Measurements from ENCODE around the gene ICAM4. TPM values are rescaled to one million over a fixed set of nuclear protein-coding genes. Genes with fewer than 3 reads are reported as not detected.
A peak's percentile ranks its signal among the peaks of the same experiment; 100 is the strongest.

The ICAM4 gene
- total RNA-seq, 3 donors from 2014 or later, result 0.24 to 0.32 TPM; not detected in 1

DNA sequence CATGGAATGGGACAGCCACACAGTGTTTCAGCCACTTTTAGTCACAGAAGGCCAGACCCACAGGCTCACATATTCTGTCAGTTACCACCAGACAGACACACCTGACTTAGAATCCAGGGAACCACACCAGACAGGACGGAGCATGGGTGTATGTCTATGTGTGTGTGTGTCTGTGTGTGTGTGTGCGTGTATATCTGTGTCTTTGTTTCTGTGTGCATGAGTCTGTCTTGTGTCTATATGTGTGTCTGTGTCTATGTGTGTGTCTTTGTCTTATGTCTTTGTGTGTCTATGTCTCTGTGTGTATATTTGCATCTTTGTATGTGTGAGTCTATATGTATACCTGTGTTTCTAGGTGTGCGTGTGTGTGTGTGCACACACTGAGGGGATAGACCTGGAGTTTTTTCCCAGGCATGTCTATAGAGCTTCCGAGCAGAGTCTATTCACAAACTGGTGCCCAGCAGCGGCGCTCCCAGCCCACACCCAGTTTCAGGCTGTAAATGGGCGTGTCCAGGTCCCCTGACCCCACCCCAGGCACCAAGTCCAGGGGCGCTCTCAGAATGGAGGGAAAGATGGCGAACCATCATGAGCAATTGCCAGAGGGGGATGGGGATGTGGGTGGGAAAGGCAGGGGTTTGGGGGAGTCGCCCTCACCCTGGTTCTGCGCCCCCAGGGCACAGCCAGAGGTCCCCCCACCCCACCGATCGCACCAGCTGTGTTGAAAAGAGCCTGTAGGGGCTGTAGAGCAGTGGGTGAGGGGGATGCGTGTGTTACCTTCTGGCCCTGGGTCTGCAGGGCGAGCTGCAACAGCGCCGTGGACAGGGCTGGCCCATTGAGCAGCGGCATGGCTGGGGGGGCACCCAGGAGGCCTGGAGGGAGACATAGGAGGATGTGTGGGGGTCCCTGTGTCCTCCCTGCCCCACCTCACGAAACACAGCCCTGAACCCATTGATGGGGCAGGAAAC lies 35.4 kb downstream of the ICAM4 start:
- intact Hi-C loops (cut with DNase I, micrococcal nuclease), result no loop called here
- TF ChIP-seq, protein P1, sequence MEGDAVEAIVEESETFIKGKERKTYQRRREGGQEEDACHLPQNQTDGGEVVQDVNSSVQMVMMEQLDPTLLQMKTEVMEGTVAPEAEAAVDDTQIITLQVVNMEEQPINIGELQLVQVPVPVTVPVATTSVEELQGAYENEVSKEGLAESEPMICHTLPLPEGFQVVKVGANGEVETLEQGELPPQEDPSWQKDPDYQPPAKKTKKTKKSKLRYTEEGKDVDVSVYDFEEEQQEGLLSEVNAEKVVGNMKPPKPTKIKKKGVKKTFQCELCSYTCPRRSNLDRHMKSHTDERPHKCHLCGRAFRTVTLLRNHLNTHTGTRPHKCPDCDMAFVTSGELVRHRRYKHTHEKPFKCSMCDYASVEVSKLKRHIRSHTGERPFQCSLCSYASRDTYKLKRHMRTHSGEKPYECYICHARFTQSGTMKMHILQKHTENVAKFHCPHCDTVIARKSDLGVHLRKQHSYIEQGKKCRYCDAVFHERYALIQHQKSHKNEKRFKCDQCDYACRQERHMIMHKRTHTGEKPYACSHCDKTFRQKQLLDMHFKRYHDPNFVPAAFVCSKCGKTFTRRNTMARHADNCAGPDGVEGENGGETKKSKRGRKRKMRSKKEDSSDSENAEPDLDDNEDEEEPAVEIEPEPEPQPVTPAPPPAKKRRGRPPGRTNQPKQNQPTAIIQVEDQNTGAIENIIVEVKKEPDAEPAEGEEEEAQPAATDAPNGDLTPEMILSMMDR (IDR thresholded peaks at IDR 0.05), result no peak
- DNase-seq, result peak; percentile 84 to 90 (median 87)
- Histone ChIP-seq H3K9me3 (no peaks in the 10 kb centered on the region), H3K4me1 (ENCODE audit: low read depth) (peaks cover 25% of the 10 kb centered on the region), H3K36me3 (ENCODE audit: low read depth) (peaks cover 13% of the 10 kb centered on the region), H3K4me3 (no peak overlapping the region)
- ATAC-seq, result peak; percentile 91

DNA sequence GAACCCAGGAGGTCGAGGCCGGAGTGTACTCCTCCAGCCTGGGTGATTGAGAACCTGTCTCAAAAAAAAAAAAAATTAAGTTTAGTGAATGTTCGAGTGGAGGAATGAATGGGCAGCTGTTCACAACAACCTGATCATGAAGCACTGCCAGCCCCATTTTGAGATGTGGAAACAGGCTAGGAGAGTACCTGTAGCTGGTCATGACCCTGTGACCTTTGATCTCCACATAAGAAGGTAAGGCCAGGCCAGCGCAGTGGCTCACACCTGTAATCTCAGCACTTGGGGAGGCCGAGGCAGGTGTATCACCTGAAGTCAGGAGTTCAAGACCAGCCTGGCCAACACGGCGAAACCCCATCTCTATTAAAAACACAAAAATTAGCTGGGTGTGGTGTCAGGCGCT lies 39.0 kb downstream of the ICAM4 start:
- no peak for DNase-seq
- H3K9me3 ChIP-seq, result no peaks in the 10 kb centered on the region
- peaks cover 25% of the 10 kb centered on the region for H3K4me1 ChIP-seq (ENCODE audit: low read depth)
- H3K4me3 ChIP-seq, result no peak overlapping the region
- intact Hi-C loops (cut with DNase I, micrococcal nuclease), result no loop called here
- peaks cover 17% of the 10 kb centered on the region for H3K36me3 ChIP-seq (ENCODE audit: low read depth)
- TF ChIP-seq, protein P1 (IDR thresholded peaks at IDR 0.05), result no peak
- ATAC-seq, result no peak

DNA sequence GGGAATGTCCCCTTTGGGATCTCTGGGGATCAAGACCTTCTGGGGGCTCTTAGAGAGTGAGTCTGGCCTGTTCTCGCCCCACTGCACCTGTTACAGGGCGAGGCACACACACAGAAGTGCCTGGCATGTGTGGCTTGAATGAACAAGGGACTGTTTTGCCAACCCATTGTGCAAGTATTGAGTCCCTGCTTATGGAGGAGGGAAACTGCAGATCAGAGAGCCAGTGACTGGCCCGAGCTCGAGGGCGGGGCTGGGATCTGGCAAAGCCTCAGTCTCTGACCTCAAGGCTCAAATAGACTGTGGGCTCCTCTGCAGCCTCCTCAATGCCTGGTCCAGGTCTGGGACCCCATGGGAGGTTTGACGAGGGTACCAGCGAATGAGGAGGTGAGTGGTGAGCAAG lies 41.0 kb downstream of the ICAM4 start:
- Histone ChIP-seq H3K4me3 (no peak overlapping the region), H3K4me1 (ENCODE audit: low read depth) (peaks cover 20% of the 10 kb centered on the region), H3K36me3 (ENCODE audit: low read depth) (peaks cover 17% of the 10 kb centered on the region), H3K9me3 (no peaks in the 10 kb centered on the region)
- TF ChIP-seq, protein P1 (IDR thresholded peaks at IDR 0.05), result no peak
- intact Hi-C loops (cut with DNase I, micrococcal nuclease), result no loop called here
- ATAC-seq (no peak), DNase-seq (no peak)

DNA sequence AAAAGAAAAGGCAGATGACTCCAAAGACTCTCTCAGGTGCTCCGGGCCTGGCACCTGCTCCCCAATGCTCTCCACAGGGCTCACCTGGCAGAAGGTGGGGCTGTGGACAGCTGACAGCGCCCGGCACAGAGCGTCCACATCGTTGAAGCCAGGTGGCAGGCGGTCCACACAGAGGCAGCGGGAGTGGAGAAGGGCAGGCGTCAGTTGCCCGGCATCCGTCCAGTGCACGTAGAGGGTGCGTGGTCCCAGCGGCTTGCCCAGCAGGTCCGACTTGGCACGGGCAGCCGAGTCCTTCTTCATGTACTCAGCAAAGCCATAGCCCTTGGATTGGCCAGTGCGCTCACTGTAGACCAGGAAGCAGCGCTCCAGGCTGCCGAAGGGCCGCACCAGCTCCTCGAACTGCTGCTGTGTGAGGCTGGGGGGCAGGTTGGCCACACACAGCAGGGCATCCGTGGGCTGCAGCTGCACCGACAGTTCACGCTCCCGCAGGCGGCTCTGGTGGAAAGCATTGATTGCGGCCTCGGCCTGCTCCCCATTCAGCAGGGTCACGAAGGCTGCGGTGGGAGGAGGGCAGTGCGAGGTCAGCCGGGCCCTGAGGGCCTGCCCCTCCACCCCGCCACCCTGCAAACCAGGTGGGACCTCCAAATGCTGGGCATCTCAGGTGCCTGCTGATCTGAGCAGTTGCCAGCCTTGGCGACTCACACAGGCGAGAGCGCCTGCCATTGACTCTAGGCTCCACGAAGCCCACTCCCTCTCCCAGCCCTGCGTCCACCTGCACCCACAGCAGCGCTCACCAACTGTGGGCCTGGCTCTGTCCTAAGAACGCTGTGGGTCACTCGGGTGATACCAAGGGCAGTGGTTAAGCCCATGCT lies 42.0 kb downstream of the ICAM4 start:
- ATAC-seq (no peak), DNase-seq (no peak)
- TF ChIP-seq, protein P1 (IDR thresholded peaks at IDR 0.05), result no peak
- intact Hi-C loops (cut with DNase I, micrococcal nuclease), result no loop called here
- H3K4me1 ChIP-seq (ENCODE audit: low read depth), result peaks cover 14% of the 10 kb centered on the region
- H3K9me3 ChIP-seq, result no peaks in the 10 kb centered on the region
- H3K36me3 ChIP-seq (ENCODE audit: low read depth), result peaks cover 17% of the 10 kb centered on the region
- H3K4me3 ChIP-seq, result no peak overlapping the region

DNA sequence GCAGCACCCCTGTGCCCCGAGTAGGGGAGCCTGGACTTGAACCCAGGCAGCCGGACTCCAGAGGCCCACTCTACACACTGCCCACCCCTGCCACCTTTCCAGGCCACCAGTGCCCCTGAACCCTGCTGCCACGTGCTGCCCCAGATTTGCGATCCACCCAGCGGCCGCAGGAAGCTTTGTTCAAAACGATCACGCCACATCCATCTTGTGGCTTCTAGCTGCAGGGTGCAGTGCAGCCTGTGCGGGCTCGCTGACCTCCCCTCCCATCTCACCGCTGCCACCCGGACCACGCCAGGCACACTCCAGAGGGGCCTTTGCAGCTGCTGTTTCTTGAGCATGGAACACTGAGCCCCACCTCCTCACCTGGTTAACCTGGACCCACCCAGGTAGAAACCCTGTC lies 42.8 kb downstream of the ICAM4 start:
- DNase-seq (no peak), ATAC-seq (no peak)
- Histone ChIP-seq H3K9me3 (no peaks in the 10 kb centered on the region), H3K4me1 (ENCODE audit: low read depth) (peaks cover 14% of the 10 kb centered on the region), H3K36me3 (ENCODE audit: low read depth) (peaks cover 17% of the 10 kb centered on the region), H3K4me3 (no peak overlapping the region)
- TF ChIP-seq, protein P1 (IDR thresholded peaks at IDR 0.05), result no peak
- intact Hi-C loops (cut with DNase I, micrococcal nuclease), result no loop called here
